RWPE1 (cell line): ENCODE measurements around the gene LETMD1.
"Not testable (repeated sequence)": the region's sequence is repeated elsewhere in the genome, so short reads cannot be mapped to it uniquely, and the experiment has no call there.

Experiments
- CTCF ChIA-PET: fragments of 350-600 bp; sonication (Branson Sonifier 250); formaldehyde crosslinking; extraction: SDS; loops from one replicate; lab custom pipeline; 2021; lab: Yijun Ruan, JAX
- POLR2A ChIA-PET: fragments of 400-600 bp; formaldehyde crosslinking; extraction: SDS; loops from one replicate; lab custom pipeline; 2020; ENCODE audit warnings: antibody characterized with exemption; ENCODE audit not compliant: low non-redundant PET; lab: Yijun Ruan, JAX
- DNase-seq: peaks from one replicate; pipeline ENCODE4 v3.0.0; 2012; ENCODE audit warnings: low spot score
- H3K27ac ChIP-seq: fragments of 450-650 bp; 2 replicates; pipeline ENCODE4 v1.5.1; 2017
- CTCF ChIP-seq: fragments of 450-650 bp; conservative IDR thresholded peaks from 2 replicates; pipeline ENCODE4 v1.5.1; 2017; ENCODE audit warnings: low read depth, mild to moderate bottlenecking

The LETMD1 gene

GRCh38 chr12:51070004-51070403, 21.9 kb downstream of the LETMD1 start:
- no peak for TF ChIP-seq CTCF
- peak; percentile 74 for DNase-seq
- ChIA-PET CTCF (no interaction called here), POLR2A (interaction anchor here (0.6 to 1.0 kb wide), 2 partner anchors 13 to 308 kb away, joined by 3 read pairs; partner anchors contain the start of gene CSRNP2)
- H3K27ac ChIP-seq = peak overlapping the region; percentile 82

GRCh38 chr12:51071663-51072062, 23.5 kb downstream of the LETMD1 start:
- POLR2A ChIA-PET = no interaction called here
- no peak overlapping the region for H3K27ac ChIP-seq
- no peak for DNase-seq
- CTCF ChIA-PET = interaction anchor here (0.5 kb wide), 1 partner anchor 987 kb away, joined by 3 read pairs; the partner anchor contains the start of gene SMARCD1
- no peak for TF ChIP-seq CTCF

- no peak for DNase-seq
- POLR2A ChIA-PET = interaction anchor here (1.0 kb wide), 1 partner anchor 9 kb away, joined by 9 read pairs; no protein-coding TSS in a partner anchor
- no peak overlapping the region for H3K27ac ChIP-seq
- TF ChIP-seq CTCF = no peak
- CTCF ChIA-PET = no interaction called here
Measured at GRCh38 chr12:51075390-51075789, 27.3 kb downstream of the LETMD1 start.

- CTCF ChIA-PET = no interaction called here
- POLR2A ChIA-PET = interaction anchor here (1.0 kb wide), 1 partner anchor 10 kb away, joined by 9 read pairs; no protein-coding TSS in a partner anchor
- DNase-seq = no peak
- no peak overlapping the region for H3K27ac ChIP-seq
- no peak for TF ChIP-seq CTCF
Measured at GRCh38 chr12:51076236-51076930, 28.3 kb downstream of the LETMD1 start.

GRCh38 chr12:51077930-51078329, 29.8 kb downstream of the LETMD1 start:
- no peak for TF ChIP-seq CTCF
- POLR2A ChIA-PET = no interaction called here
- CTCF ChIA-PET = interaction anchor here (0.6 kb wide), 1 partner anchor 15 kb away, joined by 4 read pairs; no protein-coding TSS in a partner anchor
- H3K27ac ChIP-seq = no peak overlapping the region
- DNase-seq = no peak

GRCh38 chr12:51078346-51078745, 30.2 kb downstream of the LETMD1 start:
- DNase-seq, POLR2A ChIA-PET, CTCF ChIA-PET, H3K27ac ChIP-seq: not testable (repeated sequence)

GRCh38 chr12:51078866-51079265, 30.7 kb downstream of the LETMD1 start:
- H3K27ac ChIP-seq, POLR2A ChIA-PET, DNase-seq, CTCF ChIA-PET: not testable (repeated sequence)
